Stimulated activated CD4-positive, alpha-beta T cell treated with anti-CD3 and anti-CD28 coated beads, Interleukin-4, amount 100 ng/mL, for 24 hours (primary cell): ENCODE results near the gene SF1.

Experiments
- DNase-seq: peaks from one replicate; pipeline ENCODE4 v3.0.0-alpha.2; 2020

Gene SF1

GRCh38 chr11:64744544-64745188, 33.7 kb downstream of the SF1 start:
- no peak for DNase-seq

GRCh38 chr11:64743591-64744543, 34.5 kb downstream of the SF1 start, which contains the start of gene RASGRP2:
Gene RASGRP2, minus strand, starts transcription at chr11:64744142. Its CDS starts 1,276 bp downstream, at chr11:64742866.
- DNase-seq: peak; percentile 78

- DNase-seq: peak; percentile 76
Measured at GRCh38 chr11:64742889-64743590, 35.3 kb downstream of the SF1 start.

- DNase-seq: no peak
Measured at GRCh38 chr11:64742087-64742888, 36.1 kb downstream of the SF1 start.

- DNase-seq: no peak
Measured at GRCh38 chr11:64741375-64742086, 36.8 kb downstream of the SF1 start.

GRCh38 chr11:64739871-64740270, 38.5 kb downstream of the SF1 start:
- DNase-seq: no peak

GRCh38 chr11:64736654-64737053, 41.7 kb downstream of the SF1 start:
- DNase-seq: no peak

- no peak for DNase-seq
Measured at GRCh38 chr11:64735725-64736259, 42.5 kb downstream of the SF1 start.

GRCh38 chr11:64734811-64735724, 43.3 kb downstream of the SF1 start:
- DNase-seq: no peak

GRCh38 chr11:64731601-64732000, 46.7 kb downstream of the SF1 start:
- DNase-seq: no peak

GRCh38 chr11:64729851-64730382, 48.4 kb downstream of the SF1 start:
- no peak for DNase-seq

- DNase-seq: no peak
Measured at GRCh38 chr11:64728757-64729365, 49.5 kb downstream of the SF1 start.

GRCh38 chr11:64726867-64727530, 51.3 kb downstream of the SF1 start:
- no peak for DNase-seq

- DNase-seq: no peak
Measured at GRCh38 chr11:64726211-64726641, 52.1 kb downstream of the SF1 start.

GRCh38 chr11:64724863-64725532, 53.3 kb downstream of the SF1 start:
- DNase-seq: no peak

- no peak for DNase-seq
Measured at GRCh38 chr11:64723907-64724862, 54.2 kb downstream of the SF1 start.
